Measurements from ENCODE around the gene LRRC25.
A peak's percentile ranks its signal among the peaks of the same experiment; 100 is the strongest.

LRRC25 gene

DNA sequence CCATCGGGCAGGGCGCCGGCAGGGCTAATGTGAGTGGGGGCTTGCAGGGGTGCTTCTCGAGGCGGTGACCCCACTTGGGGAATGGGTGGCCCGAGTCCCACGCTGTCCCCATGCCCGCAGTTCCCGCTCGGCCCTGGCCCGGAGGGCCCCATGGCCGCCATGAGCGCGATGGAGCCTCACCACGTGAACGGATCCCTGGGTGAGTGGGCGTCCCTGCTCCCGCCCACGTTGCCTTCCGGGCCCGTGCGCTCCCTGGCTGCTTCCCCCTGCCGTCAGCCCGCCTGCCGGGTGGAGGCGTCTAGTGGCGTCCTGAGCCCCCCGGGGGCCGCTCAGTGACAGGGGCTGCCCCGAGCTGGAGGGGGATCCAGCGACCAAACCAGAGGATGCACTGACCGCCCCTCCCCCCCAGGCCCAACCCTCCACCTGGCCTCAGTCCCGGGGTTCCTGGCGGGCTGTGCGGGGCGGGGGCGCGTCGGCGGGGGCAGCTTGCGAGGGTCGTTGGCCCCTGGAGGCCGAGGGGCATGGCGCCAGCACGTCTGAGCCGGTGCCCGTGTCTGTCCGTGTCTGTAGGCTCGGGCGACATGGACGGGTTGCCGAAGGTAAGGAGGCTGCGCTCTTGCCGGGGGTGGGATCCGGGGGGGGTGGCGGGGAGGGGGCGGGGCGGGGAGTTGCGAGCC is 35.7 kb upstream of the LRRC25 start:
- Histone ChIP-seq H3K4me3 (ENCODE audit: low read depth, low read length) (peak overlapping the region; percentile 40), H3K27ac (ENCODE audit: extremely low read depth, low read depth, low read length) (peak overlapping the region; percentile 96), H3K36me3 (ENCODE audit: control insufficient read depth in 2 of 2, insufficient read depth in 1 of 2, low read length in 2 of 2) (peaks cover 5 to 24% of the 10 kb centered on the region in 2 experiments; a peak in 1 of 3 replicates), H3K4me1 (ENCODE audit: control insufficient read depth, insufficient read depth, low read length) (peaks cover 20% of the 10 kb centered on the region), H3K9me3 (ENCODE audit: control insufficient read depth, insufficient read depth, low read depth, low read length) (no peaks in the 10 kb centered on the region)
- CTCF ChIA-PET = no interaction called here
- POLR2A ChIA-PET = no interaction called here
- no peak for TF ChIP-seq SCRT1 (tag by site-specific recombination; IDR thresholded peaks at IDR 0.05; ENCODE audit: borderline replicate concordance)
- peak; percentile 96 for TF ChIP-seq ZNF341 (tag by site-specific recombination; IDR thresholded peaks at IDR 0.05; ENCODE audit: low read depth)
- TF ChIP-seq ZNF391 (tag by site-specific recombination; IDR thresholded peaks at IDR 0.05; ENCODE audit: borderline replicate concordance, low read depth) = peak; percentile 65; the same call in 1 of the 2 replicates
- TF ChIP-seq HOXC10 (CRISPR knock-in tag; IDR thresholded peaks at IDR 0.05) = no peak
- TF ChIP-seq ZNF366 (tag by site-specific recombination; conservative IDR thresholded peaks at IDR 0.05) = no peak
- TF ChIP-seq, protein P1, sequence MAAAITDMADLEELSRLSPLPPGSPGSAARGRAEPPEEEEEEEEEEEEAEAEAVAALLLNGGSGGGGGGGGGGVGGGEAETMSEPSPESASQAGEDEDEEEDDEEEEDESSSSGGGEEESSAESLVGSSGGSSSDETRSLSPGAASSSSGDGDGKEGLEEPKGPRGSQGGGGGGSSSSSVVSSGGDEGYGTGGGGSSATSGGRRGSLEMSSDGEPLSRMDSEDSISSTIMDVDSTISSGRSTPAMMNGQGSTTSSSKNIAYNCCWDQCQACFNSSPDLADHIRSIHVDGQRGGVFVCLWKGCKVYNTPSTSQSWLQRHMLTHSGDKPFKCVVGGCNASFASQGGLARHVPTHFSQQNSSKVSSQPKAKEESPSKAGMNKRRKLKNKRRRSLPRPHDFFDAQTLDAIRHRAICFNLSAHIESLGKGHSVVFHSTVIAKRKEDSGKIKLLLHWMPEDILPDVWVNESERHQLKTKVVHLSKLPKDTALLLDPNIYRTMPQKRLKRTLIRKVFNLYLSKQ (tag by site-specific recombination; IDR thresholded peaks at IDR 0.05; ENCODE audit: borderline replicate concordance) = peak; percentile 45; the same call in 1 of the 2 replicates
- TF ChIP-seq, protein P2, sequence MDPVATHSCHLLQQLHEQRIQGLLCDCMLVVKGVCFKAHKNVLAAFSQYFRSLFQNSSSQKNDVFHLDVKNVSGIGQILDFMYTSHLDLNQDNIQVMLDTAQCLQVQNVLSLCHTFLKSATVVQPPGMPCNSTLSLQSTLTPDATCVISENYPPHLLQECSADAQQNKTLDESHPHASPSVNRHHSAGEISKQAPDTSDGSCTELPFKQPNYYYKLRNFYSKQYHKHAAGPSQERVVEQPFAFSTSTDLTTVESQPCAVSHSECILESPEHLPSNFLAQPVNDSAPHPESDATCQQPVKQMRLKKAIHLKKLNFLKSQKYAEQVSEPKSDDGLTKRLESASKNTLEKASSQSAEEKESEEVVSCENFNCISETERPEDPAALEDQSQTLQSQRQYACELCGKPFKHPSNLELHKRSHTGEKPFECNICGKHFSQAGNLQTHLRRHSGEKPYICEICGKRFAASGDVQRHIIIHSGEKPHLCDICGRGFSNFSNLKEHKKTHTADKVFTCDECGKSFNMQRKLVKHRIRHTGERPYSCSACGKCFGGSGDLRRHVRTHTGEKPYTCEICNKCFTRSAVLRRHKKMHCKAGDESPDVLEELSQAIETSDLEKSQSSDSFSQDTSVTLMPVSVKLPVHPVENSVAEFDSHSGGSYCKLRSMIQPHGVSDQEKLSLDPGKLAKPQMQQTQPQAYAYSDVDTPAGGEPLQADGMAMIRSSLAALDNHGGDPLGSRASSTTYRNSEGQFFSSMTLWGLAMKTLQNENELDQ (tag by site-specific recombination; IDR thresholded peaks at IDR 0.05; ENCODE audit: low read depth) = no peak
- TF ChIP-seq SETDB1 (IDR thresholded peaks at IDR 0.05; ENCODE audit: insufficient read length, low read length) = no peak
- peak; percentile 86 for TF ChIP-seq ZNF2 (tag by site-specific recombination; IDR thresholded peaks at IDR 0.05)
- TF ChIP-seq ZNF175 (tag by site-specific recombination; IDR thresholded peaks at IDR 0.05) = no peak
- TF ChIP-seq ZNF112 (tag by site-specific recombination; IDR thresholded peaks at IDR 0.05) = no peak
- TF ChIP-seq ZNF776 (tag by site-specific recombination; IDR thresholded peaks at IDR 0.05; ENCODE audit: borderline replicate concordance) = no peak
- no peak for TF ChIP-seq ZNF596 (tag by site-specific recombination; IDR thresholded peaks at IDR 0.05)
- TF ChIP-seq ZNF292 (tag by site-specific recombination; IDR thresholded peaks at IDR 0.05; ENCODE audit: borderline replicate concordance, low read depth) = no peak
- TF ChIP-seq, protein P3, sequence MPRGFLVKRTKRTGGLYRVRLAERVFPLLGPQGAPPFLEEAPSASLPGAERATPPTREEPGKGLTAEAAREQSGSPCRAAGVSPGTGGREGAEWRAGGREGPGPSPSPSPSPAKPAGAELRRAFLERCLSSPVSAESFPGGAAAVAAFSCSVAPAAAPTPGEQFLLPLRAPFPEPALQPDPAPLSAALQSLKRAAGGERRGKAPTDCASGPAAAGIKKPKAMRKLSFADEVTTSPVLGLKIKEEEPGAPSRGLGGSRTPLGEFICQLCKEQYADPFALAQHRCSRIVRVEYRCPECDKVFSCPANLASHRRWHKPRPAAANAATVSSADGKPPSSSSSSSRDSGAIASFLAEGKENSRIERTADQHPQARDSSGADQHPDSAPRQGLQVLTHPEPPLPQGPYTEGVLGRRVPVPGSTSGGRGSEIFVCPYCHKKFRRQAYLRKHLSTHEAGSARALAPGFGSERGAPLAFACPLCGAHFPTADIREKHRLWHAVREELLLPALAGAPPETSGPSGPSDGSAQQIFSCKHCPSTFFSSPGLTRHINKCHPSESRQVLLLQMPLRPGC (tag by site-specific recombination; IDR thresholded peaks at IDR 0.05) = 0 out of 2 replicates have a peak, but pooled peaks have one; percentile 24
- TF ChIP-seq, protein P4, sequence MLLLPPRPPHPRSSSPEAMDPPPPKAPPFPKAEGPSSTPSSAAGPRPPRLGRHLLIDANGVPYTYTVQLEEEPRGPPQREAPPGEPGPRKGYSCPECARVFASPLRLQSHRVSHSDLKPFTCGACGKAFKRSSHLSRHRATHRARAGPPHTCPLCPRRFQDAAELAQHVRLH (tag by site-specific recombination; IDR thresholded peaks at IDR 0.05) = 0 out of 2 replicates have a peak, but pooled peaks have one; percentile 55
- 0 out of 2 replicates have a peak, but pooled peaks have one; percentile 20 for TF ChIP-seq SCRT2 (tag by site-specific recombination; IDR thresholded peaks at IDR 0.05)
- no peak for TF ChIP-seq FEZF1 (tag by site-specific recombination; IDR thresholded peaks at IDR 0.05)
- TF ChIP-seq ZNF184 (tag by site-specific recombination; IDR thresholded peaks at IDR 0.05) = no peak
- TF ChIP-seq, protein P5, sequence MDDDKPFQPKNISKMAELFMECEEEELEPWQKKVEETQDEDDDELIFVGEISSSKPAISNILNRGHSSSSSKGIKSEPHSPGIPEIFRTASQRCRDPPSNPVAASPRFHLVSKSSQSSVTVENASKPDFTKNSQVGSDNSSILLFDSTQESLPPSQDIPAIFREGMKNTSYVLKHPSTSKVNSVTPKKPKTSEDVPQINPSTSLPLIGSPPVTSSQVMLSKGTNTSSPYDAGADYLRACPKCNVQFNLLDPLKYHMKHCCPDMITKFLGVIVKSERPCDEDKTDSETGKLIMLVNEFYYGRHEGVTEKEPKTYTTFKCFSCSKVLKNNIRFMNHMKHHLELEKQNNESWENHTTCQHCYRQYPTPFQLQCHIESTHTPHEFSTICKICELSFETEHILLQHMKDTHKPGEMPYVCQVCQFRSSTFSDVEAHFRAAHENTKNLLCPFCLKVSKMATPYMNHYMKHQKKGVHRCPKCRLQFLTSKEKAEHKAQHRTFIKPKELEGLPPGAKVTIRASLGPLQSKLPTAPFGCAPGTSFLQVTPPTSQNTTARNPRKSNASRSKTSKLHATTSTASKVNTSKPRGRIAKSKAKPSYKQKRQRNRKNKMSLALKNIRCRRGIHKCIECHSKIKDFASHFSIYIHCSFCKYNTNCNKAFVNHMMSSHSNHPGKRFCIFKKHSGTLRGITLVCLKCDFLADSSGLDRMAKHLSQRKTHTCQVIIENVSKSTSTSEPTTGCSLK (tag by site-specific recombination; IDR thresholded peaks at IDR 0.05) = no peak
- TF ChIP-seq KLF7 (tag by site-specific recombination; IDR thresholded peaks at IDR 0.05; ENCODE audit: borderline replicate concordance) = 0 out of 2 replicates have a peak, but pooled peaks have one; percentile 34
- peak; percentile 79 for TF ChIP-seq SP3 (tag by site-specific recombination; IDR thresholded peaks at IDR 0.05)
- TF ChIP-seq ZNF133 (tag by site-specific recombination; IDR thresholded peaks at IDR 0.05) = no peak
- TF ChIP-seq ZNF548 (tag by site-specific recombination; IDR thresholded peaks at IDR 0.05) = no peak
- TF ChIP-seq ZNF624 (tag by site-specific recombination; IDR thresholded peaks at IDR 0.05) = no peak
- TF ChIP-seq ZNF501 (tag by site-specific recombination; IDR thresholded peaks at IDR 0.05) = peak; percentile 94
- TF ChIP-seq ZNF529 (tag by site-specific recombination; IDR thresholded peaks at IDR 0.05; ENCODE audit: insufficient replicate concordance) = no peak
- TF ChIP-seq, protein P6, sequence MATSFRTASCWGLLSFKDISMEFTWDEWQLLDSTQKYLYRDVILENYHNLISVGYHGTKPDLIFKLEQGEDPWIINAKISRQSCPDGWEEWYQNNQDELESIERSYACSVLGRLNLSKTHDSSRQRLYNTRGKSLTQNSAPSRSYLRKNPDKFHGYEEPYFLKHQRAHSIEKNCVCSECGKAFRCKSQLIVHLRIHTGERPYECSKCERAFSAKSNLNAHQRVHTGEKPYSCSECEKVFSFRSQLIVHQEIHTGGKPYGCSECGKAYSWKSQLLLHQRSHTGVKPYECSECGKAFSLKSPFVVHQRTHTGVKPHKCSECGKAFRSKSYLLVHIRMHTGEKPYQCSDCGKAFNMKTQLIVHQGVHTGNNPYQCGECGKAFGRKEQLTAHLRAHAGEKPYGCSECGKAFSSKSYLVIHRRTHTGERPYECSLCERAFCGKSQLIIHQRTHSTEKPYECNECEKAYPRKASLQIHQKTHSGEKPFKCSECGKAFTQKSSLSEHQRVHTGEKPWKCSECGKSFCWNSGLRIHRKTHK (tag by site-specific recombination; IDR thresholded peaks at IDR 0.05) = no peak
- TF ChIP-seq ZNF670 (tag by site-specific recombination; IDR thresholded peaks at IDR 0.05; ENCODE audit: low read depth) = no peak

Data from HEK293 (cell line).